Activated T-cell treated with anti-CD3 and anti-CD28 coated beads, Interleukin-2, amount 50 U/mL, for 1 hour (primary cell): ENCODE results near the gene EPC2.
"Not testable (repeated sequence)": the region's sequence is repeated elsewhere in the genome, so short reads cannot be mapped to it uniquely, and the experiment has no call there.

Source experiments
- DNase-seq: peaks from one replicate; pipeline ENCODE4 v3.0.0-alpha.2; 2020

EPC2 gene

DNA sequence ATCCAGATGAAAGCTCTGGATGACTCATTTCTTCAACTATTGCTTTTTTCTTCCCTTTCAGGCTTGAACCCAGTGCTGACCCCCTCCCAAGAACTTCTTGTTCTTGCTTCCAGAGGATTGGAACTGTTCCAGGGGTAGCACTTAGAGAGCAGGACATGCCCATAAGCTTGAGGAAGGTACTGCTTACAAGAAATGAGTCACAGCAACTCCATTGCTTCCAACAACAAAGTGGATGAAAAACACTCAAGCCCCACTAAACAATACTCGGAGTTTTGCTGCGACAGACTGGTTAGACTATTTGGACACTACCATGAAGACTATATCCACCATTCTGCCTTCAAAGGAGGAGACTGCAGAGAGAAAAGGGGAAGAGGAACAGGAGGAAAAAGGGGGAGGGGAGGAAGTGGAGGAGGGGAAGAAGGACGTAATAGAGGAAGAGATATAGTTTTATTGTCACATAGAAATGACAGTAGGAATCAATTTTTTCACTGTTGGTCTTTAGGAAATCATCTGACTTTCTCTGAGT is 1.6 kb upstream of the EPC2 start:
- no peak for DNase-seq

DNA sequence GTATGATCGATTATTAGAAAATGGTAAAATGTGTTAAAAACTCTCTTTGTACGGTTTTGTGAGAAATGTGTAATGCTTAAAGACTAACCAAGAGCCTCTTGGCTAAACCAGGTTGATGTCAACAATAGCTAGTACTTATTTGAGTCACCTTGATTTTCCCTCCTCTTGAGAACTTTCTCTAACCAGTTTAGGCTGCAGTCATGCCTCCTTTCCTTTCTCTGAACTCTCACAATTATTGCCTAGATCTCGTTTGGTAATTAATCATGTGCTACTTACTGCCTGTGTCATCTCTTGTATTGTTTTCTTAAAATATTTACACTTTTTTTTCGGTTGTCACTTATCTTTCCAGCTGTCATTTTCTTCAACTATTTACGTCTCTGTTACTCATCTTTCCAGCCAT is 1.1 kb upstream of the EPC2 start:
- no peak for DNase-seq

DNA sequence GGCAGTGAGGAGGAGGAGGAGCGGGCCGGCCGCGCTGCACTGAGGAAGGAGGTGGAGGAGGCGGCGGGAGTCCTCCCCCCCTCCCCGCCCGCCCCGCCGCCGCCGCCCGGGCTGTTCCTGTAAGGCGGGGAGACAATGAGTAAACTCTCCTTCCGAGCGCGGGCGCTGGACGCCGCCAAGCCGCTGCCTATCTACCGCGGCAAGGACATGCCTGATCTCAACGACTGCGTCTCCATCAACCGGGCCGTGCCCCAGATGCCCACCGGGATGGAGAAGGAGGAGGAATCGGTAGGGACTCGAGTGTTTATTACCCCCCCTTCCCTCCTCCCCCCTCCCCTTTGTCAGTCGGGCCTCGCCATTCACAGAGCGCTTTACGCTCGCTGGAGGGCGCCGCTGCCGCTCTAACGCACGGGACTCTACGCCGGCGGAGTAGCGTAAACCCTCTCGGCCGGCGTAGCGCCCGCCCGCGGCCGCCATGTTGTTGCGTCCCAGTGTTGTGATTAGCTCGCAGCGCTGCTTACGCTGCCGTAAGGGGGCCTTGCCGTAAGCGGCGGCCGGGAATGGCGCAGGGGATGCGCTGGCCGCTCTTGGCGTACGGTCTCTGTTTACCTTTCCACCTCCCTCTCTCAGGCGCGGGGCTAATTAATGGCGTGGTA is 460 bp downstream of the EPC2 start:
- DNase-seq, result peak; percentile 98

DNA sequence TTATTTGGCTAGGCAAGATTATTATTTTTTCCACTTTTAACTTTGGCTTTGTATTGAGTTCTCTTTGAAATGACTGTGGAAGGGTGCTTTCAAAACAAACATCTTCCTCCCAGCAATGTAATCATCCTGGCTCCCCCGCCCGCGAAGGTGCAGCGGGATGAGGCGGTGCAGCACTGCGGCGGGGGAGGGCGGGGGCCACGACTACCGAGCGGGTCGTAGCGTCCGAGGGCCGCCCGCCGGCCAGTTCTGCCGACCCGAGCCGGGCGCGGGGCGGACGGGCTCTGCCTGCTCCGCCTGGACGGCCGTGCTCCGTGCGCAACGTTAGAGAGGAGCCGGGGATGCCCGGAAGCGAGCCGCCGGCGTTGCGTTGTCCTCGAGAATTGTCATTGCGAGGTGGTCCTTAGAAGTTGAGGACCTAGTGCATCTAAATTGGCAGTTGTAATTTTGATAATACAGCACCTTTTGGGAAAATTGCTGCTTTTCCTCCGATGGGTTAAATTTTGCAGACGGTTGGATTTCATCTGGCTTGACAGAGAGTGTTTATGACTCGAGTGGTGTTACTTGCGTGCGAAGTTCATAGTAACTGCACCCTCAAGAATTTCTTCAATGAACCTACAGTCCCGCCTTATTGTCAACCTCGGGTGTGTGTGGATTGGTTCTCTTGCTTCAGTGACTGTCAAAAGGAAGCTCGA is 1.1 kb downstream of the EPC2 start:
- peak; percentile 59 for DNase-seq

DNA sequence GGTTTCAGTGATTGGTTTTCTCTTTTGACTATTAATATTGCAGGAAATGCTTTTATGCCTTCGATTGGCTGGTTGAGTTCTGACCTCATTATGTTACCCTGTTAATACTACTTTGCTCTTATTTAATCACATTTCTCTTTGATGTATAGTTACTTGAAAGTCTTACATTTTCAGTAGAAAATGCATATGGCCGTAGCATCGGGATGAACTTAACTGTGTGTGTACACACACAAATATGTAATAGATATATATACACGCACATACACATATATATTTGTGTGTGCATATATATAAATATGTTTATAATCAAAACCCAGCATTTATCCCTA is 1.6 kb downstream of the EPC2 start:
- no peak for DNase-seq

DNA sequence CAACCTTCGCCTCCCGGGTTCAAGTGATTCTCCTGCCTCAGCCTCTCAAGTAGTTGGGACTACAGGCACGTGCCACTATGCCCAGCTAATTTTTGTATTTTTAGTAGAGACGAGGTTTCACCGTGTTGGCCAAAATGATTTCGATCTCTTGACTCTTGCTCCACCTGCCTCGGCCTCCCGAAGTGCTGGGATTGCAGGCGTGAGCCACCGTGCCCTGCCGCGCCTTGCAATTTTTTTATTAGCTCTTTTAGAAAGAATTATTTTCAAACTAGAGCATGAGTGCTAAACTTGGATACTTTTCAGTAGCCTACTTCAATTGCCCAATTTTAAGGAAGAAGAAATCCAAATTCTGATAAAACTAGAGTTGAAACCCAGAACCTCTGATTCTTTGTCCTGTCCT is 3.2 kb downstream of the EPC2 start:
- not testable (repeated sequence) for DNase-seq

DNA sequence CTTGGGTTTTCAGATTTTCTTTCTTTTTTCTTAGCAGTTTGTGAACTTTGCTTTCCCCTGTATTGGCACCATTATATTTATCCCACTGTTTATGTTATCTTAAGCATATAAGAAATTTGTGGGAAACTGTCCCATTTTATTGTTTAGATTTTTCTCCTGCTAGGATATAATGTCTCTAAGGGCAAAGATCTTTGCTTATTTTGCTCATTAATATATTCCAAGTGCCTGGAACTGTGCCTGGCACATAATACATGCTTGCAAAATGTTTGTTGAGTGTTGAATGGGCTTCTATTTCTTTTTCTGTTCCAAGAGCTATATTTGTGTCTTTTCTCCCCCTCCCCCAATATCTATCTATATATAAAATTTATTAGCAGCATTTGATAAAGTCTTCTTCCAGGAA is 5.4 kb downstream of the EPC2 start:
- no peak for DNase-seq

DNA sequence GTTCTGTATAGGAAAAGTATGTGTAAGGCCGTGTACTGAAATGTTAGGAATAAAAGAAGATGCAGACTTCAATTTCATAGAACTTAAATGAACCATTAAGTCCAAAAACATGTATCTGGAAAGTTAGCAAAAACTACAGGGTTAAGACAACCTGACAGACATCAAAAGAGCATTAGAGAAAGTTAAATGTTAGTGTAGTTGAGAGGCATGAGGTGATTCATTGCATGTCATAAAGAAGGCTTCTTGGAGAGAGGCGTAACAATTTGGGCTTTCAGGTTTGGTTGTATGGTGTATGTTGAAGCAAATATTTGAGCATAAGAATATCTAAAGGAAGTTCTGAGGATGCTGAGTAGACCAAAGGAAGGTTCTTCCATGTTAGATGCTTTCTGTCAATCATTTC is 6.3 kb downstream of the EPC2 start:
- no peak for DNase-seq

DNA sequence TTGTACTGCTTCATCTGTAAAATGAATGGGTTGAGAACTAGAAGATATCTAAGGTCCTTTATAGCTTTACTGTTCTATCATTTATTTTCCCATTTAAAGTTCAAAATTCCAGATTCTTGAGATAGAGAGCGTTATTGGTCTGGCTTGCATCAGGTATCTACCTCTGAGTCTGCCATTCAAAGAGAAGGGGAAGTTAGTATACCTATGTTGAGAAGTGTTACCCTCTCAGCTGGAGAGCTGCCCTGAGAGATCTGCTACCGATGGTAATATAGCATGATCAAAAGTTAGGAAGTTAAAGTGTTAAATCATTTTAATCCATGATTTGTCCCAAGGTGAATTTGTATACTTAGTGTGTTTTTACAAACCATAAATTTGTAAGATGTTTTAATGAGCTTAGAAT is 7.4 kb downstream of the EPC2 start:
- no peak for DNase-seq

DNA sequence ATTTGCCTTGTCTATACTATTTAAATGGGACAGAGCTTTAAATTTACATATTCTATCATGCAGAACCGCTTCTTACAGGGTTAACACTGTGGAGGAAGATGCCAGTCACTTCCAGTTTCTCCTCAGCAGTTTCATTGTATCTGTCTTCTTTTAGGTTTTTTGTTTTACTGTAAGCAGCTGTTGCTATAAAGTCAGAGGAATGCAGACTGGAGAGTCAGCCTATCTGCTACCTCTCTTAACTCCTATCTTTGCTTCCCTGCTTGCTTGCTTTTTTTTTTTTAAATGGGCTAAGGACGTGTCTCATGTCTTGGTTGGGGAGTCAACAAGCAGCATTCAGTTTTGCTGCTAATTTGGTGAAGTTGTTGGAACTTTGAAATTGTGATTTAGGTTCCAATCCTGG is 8.9 kb downstream of the EPC2 start:
- DNase-seq, result no peak

DNA sequence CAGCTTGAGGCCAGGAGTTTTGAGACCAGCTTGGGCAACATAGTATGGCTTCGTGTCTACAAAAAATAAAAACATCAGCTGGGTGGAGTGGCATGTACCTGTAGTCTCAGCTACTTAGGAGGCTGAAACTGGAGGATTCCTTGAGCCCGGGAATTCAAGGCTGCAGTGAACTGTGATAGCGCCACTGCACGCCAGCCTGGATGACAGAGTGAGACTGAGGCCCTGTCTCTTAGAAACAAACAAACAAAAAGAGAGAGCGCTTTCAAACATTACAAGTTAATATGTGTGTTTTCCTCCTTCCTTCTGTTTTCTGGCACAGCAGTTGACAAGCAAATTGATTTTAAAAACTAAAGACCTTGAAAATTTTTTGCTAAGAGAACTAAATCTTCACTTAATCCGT is 9.9 kb downstream of the EPC2 start:
- no peak for DNase-seq

DNA sequence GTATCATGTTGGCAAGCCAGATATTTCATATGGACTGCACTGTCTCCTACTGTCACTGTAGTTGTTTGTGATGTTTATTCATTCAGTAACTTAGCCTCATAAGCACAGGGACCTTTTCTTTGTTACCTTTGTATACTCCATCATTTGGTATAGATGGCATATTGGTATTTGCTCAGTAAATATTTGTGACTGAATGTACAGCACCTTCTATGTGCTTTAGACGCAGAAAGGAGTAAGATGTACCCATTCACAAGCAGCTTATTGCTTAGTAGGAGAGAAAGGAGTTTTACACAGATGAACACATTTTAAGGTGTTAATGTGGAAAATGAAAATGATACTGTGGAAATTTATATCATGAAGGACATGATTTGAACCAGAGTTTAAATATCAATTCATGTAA is 12.0 kb downstream of the EPC2 start:
- no peak for DNase-seq

DNA sequence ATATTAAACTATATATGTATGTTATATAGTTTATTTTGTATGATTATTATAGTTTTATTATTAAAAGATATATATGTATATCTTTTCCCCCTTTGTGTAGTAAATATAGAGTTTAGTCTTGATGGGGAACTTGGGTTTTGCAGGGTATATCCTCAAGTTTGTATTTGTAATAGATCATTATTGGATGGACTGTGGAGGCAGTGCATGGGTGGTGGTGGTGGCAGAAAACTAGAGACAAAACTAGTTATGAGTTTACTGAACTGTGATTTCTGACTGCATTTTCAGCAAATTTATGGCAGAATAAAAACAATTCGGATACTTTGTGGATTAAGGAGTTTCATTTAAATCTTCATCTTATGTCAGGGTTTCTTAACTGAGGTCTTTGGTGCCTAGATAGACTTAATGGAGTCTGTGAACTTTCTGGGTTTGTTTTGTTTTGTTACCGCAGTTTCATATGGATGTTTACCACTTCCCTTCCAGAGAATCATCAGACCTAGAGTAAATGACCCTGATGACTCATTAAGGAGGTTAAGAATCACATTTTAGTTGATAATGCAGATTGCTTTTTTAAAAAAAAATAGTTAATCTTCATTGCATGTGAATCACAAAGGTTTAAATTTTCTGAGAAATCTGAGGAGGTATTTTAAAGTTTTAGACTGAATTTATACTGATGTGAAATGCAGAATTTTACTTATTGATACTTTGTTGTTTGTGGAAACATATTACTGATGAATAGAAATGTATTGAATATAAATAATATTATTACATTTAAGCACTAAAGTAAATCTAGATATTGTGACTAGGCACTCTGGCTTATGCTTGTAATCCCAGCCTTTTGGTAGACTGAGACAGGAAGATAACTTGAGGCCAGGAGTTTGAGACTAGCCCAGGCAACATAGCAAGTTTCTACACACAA is 14.5 kb downstream of the EPC2 start:
- no peak for DNase-seq

DNA sequence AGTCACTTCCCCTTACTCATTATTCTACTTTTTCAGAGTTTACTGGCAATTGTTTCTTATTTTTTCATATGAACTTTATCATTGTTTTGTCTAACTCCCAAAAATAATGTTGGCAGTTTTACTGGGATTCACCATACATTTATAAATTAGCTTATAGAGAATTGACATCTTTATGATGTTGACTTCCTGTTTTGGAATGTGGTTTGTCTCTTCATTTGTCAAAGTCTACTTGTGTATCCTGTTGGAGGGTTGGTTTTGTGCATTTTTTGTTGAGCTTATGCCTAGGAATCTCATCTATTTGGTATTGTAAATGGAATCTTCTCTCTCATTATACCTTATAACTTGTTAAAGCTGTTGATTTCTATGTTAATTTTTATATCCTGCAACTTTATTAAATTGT is 16.4 kb downstream of the EPC2 start:
- no peak for DNase-seq

DNA sequence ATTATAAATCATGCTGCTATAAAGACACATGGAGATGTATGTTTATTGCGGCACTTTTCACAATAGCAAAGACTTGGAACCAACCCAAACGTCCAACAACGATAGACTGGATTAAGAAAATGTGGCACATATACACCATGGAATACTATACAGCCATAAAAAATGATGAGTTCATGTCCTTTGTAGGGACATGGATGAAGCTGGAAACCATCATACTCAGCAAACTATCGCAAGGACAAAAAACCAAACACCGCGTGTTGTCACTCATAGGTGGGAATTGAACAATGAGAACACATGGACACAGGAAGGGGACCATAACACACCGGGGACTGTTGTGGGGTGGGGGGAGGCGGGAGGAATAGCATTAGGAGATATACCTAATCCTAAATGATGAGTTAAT is 17.8 kb downstream of the EPC2 start:
- not testable (repeated sequence) for DNase-seq

DNA sequence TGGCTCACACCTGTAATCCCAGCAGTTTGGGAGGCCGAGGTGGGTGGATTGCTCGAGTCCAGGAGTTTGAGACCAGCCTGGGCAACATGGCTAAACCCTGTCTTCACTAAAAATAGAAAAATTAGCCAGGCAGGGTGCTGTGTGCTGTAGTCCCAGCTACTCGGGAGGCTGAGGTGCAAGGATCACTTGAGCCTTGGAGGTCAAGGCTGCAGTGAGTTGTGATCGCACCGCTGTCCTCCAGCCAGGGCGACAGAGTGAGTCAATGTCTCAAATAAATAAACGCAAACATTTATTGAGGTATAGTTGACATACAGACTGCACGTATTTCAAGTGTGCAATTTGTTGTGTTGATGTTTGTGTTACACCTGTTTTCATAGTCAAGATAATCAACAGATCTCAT is 19.7 kb downstream of the EPC2 start:
- no peak for DNase-seq

DNA sequence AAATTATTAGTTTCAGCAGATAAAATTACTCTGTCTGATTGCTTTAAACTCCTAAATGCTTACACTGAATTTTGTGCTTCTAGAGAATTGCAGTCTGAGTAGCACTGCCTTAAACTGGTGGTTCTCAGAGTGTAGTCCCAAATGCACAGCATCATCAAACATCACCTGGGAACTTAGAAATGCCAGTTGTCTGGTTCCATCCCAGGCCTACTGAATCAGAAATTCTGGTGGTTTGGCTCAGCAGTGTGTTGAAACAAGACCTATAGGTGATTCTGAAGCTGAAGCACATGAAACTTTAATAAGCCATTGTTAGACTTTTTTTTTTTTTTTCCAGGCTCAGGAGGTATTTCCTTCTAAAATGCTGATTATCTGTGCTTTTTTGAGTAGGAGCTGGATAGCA is 22.0 kb downstream of the EPC2 start:
- no peak for DNase-seq

DNA sequence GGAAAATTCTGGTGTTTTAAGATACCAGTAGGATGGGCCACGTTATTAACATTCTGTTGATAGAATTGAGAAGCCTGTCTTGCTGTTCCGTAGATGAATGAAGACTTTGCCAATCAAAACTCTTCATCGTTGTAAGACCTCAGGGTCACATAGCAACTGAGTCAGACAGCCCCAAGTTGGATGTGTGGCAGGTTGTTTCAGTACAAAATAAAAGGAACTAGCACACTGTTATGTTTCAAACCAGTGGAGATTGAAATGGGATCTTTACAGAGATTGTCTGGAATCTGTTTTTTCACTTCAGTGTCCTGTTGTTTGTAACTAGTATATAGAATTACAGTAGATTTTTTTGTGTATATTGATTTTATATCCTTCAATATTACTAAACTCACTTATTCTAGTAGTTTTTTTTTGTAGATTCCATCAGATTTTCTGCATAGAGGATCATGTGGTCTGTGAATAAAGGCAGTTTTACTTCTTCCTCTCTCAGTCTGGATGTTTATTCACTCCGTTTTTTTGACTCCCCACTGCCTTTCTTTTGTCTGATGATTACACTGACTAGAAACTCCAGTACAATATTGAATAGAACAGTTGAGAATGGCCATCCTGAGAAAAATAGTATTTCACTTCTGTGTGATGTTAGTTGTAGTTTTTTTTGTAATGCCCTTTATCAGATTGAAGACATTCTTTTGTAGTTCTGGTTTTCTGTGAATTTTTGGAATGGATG is 22.7 kb downstream of the EPC2 start:
- DNase-seq, result no peak

DNA sequence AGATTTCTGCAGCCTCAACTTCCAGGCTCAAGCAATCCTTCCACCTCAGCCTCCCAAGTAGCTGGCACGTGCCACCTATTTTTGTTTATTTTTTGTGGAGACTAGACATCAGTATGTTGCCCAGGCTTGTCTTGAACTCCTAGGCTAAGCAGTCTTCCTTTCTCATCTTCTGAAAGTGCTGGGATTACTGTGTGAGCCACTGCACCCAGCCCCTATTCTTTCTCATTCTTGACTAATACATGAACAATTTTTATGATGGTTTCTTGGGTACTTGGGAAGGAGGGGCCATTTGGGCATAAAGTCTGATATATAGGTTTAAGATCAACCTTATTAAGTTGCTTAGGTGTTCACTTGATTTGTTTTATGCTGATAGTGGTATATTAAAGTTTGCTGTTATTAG is 26.2 kb downstream of the EPC2 start:
- no peak for DNase-seq

DNA sequence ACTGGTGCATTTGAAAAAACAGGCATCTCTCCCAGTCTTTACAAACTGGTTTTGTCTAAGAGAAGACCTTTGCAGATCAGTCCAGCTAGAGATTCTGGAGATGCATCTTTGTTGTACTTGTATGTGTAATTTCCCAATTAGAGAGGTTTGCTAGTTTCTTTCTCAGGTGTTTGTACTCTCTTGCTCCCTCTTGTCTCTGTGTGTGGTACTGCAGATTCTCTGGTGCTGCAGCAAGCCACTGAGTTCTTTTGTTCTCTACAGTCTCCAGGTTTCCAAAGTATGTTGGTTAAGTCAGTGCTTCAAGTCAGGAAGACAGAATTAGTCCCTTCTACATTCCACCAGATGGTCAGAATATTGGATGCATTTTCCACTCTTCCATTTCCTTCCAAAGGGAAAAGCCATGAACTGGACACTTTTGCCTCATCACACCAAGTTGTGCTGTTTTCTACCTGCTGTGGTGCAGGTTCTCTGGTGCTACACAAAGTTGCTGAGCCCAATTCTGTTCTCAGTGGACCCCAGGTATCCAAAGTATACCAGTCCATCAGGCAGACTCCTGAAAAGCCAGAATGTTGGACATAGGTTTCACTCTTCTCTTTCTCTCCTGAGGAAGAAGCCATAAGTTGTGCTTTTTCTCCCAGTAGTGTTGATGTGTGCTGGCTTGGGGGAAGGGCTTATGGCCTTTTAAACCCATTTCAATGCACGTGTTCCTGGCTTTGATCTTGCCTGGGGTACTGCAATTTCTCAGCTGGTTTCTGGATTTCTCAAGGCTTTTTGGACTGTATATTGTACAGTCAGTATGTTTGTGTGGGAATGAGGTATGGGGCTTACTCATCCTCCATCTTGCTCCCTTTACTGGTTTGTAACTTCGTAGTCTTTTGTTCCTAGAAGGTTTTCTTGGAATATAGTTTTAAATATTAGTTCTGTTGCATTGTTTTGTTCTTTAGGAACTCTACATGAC is 29.8 kb downstream of the EPC2 start:
- no peak for DNase-seq

DNA sequence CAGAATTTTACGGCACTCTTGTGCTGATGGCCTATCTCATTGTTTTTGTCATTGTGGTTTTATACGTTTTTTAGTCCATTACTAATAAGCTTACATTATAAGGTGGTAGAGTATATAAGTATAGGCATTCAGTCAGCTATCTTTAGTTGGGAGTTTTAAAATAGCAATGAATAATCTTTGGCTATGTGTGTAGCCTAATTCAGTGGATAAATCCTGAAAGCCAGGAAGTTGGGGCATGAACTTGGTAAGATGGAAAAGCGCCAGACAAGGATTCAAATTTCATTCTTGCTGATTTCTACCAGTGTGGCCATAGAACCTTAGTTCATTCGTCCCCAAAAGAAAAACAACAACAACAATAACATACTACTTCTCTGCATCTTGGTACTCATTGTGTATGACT is 31.2 kb downstream of the EPC2 start:
- DNase-seq, result no peak
